Ectodermal cell (in vitro differentiated cells): ENCODE measurements around the gene PPARA.
"Not testable (repeated sequence)": the region's sequence is repeated elsewhere in the genome, so short reads cannot be mapped to it uniquely, and the experiment has no call there.

Source experiments
- H3K27ac ChIP-seq: 2 replicates; pipeline ENCODE4 v1.7.0; 2013; ENCODE audit warnings: mild to moderate bottlenecking, low read depth, low read length; ENCODE audit not compliant: insufficient read depth, poor library complexity, severe bottlenecking
- H3K27me3 ChIP-seq: 2 replicates; pipeline ENCODE4 v1.7.0; 2013; ENCODE audit warnings: mild to moderate bottlenecking, low read length; ENCODE audit not compliant: insufficient read depth, control insufficient read depth, poor library complexity, severe bottlenecking
- H3K36me3 ChIP-seq: one replicate; pipeline ENCODE4 v1.7.0; 2013; ENCODE audit warnings: low read length; ENCODE audit not compliant: control insufficient read depth, insufficient read depth
- H3K4me1 ChIP-seq: one replicate; pipeline ENCODE4 v1.7.0; 2013; ENCODE audit warnings: low read length; ENCODE audit not compliant: control insufficient read depth, insufficient read depth
- H3K4me3 ChIP-seq: 2 replicates; pipeline ENCODE4 v1.7.0; 2013; ENCODE audit warnings: low read depth, low read length, control low read depth; ENCODE audit not compliant: insufficient read depth
- H3K9me3 ChIP-seq: 2 replicates; pipeline ENCODE4 v1.7.0; 2013; ENCODE audit warnings: mild to moderate bottlenecking, low read length, moderate library complexity; ENCODE audit not compliant: control insufficient read depth
- WGBS, 2 experiments: methylation state at CpG; one replicate each; pipeline ENCODE4 v1.1.7; 2013; ENCODE audit warnings: missing lambda C conversion rate in 2 of 2; 5-methylcytosine and 5-hydroxymethylcytosine counted together

The PPARA gene

DNA sequence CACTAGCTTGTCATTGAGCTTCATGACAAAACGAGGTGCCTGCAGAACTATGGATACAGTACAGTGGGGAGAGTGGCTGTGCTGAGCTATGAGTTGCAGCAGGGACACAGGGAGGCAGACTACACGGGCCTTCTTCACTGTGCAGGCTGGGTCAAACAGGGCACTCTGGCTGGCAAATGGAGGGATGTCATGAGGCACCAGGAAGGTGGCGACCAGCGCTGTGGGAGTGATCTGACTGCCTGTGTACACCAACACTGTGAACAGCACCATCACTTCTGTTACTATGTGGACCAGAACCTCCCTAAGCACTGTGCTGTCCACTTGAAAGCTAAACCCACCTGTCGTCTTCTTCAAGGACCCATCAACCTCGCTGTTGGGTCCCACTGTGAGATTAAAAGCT, 109.7 kb downstream of the PPARA start:
- Histone ChIP-seq H3K4me1 (no peaks in the 10 kb centered on the region), H3K36me3 (no peaks in the 10 kb centered on the region), H3K4me3 (no peak overlapping the region), H3K27ac (no peak overlapping the region), H3K9me3 (peaks cover 3% of the 10 kb centered on the region), H3K27me3 (peaks cover 79% of the 10 kb centered on the region)
- 78% methylated on average over 6 of the region's 6 CpGs for WGBS, 2 experiments

DNA sequence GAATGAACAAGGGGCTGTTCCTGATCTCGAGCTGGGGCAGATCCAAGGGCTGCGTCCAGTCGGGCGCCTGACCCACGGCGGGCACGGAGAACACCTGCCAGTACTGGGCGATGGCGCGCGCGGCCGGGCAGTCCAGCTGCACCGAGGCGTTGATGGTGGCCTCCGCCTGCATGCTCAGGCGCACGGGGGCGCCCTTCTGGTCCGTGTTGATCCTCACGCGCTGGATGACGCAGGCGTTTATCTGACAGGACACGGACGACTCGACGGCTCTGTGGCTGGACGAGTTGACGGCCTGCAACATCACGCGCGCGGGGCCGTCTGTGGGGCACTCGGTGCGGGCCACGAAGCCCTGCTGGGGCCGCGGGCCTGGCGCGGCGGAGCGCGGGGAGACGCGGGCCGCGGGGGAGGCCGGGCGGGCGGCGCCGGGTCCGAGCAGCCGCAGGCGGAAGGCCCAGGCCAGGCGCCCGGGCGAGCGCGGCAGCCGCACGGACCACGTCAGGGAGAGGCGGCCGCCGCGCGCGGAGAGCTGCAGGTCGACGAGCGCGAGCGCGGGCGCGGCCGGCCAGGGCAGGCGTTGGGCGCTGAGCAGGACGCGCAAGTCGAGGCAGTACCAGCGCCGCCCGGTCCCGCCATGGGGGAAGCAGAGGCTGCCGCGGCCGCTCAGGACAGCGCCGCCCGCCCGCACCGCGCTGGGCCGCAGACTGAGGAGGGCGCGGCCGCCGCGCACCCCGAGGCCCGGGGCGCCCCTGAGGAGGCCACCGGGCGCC, 112.3 kb downstream of the PPARA start:
- Histone ChIP-seq H3K27me3 (peaks cover 93% of the 10 kb centered on the region), H3K4me3 (no peak overlapping the region), H3K36me3 (no peaks in the 10 kb centered on the region), H3K4me1 (peaks cover 3% of the 10 kb centered on the region), H3K9me3 (peaks cover 3% of the 10 kb centered on the region), H3K27ac (no peak overlapping the region)
- 11 to 13% methylated on average over 109 of the region's 109 CpGs for WGBS, 2 experiments

DNA sequence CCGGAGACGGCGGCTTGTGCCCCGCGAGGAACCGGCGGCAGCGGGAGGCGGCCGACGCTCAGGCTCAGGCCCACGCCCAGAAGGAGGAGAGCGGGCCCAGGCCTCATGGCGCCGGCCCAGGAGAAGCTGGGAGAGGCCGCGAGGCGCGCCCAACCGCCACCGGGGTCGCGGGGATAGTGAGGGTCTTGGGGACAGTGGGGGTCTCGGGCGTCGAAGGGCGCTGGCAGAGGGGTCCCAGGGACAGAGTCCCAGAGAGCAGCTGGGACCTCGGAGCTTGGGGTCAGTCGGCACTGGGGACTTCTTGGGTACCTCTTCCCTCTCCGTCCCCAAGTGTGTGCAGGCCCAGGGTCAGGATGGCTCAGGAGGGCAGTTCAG, 112.9 kb downstream of the PPARA start, which contains the start of gene PKDREJ:
PKDREJ (minus strand) TSS at position 128 of the 375 bp plus-strand sequence; CDS start at position 107, 21 bp downstream.
- no peaks in the 10 kb centered on the region for H3K36me3 ChIP-seq
- peaks cover 3% of the 10 kb centered on the region for H3K9me3 ChIP-seq
- WGBS, 2 experiments, result 59% methylated on average over 30 of the region's 30 CpGs
- peaks cover 3% of the 10 kb centered on the region for H3K4me1 ChIP-seq
- peaks cover 87% of the 10 kb centered on the region for H3K27me3 ChIP-seq
- no peak within 1 kb of the TSS for H3K4me3 ChIP-seq
- H3K27ac ChIP-seq, result no peak within 1 kb of the TSS

DNA sequence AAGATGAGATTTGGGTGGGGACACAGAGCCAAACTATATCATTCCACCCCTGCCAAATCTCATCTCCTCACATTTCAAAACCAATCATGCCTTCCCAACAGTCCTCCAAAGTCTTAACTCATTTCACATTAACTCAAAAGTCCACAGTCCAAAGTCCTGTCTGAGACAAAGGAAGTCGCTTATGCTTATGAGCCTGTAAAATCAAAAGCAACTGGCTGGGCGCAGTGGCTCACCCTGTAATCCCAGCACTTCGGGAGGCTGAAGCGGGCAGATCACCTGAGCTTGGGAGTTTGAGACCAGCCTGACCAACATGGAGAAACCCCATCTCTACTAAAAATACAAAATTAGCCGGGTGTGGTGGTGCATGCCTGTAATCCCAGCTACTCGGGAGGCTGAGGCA, 114.2 kb downstream of the PPARA start:
- H3K9me3 ChIP-seq, H3K27ac ChIP-seq, H3K4me1 ChIP-seq, H3K4me3 ChIP-seq, H3K36me3 ChIP-seq: not testable (repeated sequence)
- H3K27me3 ChIP-seq, result peaks cover 74% of the 10 kb centered on the region
- WGBS, 2 experiments, result 79 to 91% methylated on average over 6 of the region's 6 CpGs

DNA sequence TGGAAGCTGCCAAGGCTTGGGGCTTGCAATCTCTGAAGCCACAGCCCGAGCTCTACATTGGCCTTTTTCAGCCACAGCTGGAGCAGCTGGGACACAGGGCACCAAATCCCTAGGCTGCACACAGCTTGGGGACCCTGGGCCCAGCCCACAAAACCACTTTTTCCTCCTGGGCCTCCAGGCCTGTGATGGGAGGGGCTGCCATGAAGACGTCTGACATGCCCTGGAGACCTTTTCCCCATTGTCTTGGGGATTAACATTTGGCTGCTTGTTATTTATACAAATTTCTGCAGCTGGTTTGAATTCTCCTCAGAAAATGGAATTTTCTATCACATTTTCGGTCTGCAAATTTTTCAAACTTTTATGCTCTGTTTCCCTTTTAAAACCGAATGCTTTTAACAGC, 115.3 kb downstream of the PPARA start:
- peaks cover 63% of the 10 kb centered on the region for H3K27me3 ChIP-seq
- not testable (repeated sequence) for H3K4me3 ChIP-seq, H3K27ac ChIP-seq, H3K36me3 ChIP-seq, H3K9me3 ChIP-seq, H3K4me1 ChIP-seq
- WGBS, 2 experiments, result 83 to 85% methylated on average over 4 of the region's 4 CpGs

DNA sequence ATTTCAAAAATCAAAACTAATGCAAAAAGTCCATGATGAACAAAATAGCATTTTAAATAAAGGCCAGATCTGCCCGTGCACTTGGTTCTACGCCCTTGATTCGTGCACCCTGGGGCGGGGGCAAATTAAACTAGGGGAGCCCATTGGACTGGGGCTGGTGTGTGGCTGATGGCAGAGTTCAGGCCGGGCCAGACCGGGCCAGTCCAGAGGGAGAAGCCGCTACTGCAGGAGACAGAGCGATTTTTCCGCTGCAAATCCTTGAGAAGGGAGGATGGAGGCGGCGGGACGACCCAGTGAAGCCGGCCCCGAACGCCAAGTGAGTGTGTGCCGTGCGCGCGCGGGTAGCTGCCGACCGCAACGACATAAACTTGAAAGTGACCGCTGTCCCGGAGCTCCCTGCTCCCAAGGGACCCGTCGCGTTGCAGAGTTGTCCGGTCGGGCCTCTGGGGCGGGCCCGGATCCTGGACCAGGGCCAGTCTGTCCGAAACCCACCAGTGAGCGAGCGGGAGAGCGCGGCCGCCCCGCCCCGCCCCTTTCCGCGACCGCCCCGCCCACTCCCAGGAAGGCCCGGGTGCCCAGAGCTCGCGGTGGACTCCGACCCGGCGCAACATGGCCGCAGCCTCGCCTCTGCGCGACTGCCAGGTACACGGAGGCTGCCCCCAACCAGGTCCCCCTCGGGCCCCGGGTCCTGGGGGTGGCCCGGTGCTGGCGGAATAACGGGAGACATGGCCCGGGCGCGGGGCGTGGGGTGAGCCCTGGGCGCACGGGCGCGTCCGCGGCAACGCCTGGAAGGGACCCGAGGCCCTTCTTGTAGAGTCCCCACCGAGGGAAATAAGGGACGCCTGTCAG, 117.3 kb downstream of the PPARA start, which contains the start of gene TTC38:
TTC38 (plus strand) TSS at position 578 of the 849 bp plus-strand sequence; CDS start at position 610, 32 bp downstream.
- peaks cover 43% of the 10 kb centered on the region for H3K27me3 ChIP-seq
- H3K4me1 ChIP-seq, result peaks cover 3% of the 10 kb centered on the region
- no peak within 1 kb of the TSS for H3K27ac ChIP-seq
- H3K4me3 ChIP-seq, result peak within 1 kb of the TSS; percentile 51
- WGBS, 2 experiments, result 4% methylated on average over 74 of the region's 74 CpGs
- H3K9me3 ChIP-seq, result peaks cover 3% of the 10 kb centered on the region
- H3K36me3 ChIP-seq, result no peaks in the 10 kb centered on the region

DNA sequence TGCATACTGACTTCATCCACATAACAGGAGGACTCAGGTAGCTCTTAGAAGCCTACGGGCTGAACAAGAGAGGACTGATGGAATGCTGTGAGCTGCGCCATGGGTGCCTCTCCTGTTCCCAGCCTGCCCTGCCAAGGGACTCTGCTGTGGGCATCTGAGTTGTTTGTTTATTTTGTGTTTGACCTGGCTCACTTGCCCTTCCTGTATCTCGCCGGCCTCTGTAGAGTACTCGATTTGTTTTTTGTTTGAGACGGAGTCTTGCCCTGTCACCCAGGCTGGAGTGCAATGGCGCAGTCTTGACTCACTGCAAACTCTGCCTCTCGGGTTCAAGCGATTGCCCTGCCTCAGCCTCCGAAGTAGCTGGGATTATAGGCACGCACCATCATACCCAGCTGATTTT, 119.2 kb downstream of the PPARA start:
- Histone ChIP-seq H3K27me3 (peaks cover 24% of the 10 kb centered on the region), H3K27ac (no peak overlapping the region), H3K4me1 (peaks cover 3% of the 10 kb centered on the region), H3K36me3 (peaks cover 4% of the 10 kb centered on the region), H3K4me3 (no peak overlapping the region), H3K9me3 (no peaks in the 10 kb centered on the region)
- WGBS, 2 experiments, result 90 to 94% methylated on average over 11 of the region's 11 CpGs

DNA sequence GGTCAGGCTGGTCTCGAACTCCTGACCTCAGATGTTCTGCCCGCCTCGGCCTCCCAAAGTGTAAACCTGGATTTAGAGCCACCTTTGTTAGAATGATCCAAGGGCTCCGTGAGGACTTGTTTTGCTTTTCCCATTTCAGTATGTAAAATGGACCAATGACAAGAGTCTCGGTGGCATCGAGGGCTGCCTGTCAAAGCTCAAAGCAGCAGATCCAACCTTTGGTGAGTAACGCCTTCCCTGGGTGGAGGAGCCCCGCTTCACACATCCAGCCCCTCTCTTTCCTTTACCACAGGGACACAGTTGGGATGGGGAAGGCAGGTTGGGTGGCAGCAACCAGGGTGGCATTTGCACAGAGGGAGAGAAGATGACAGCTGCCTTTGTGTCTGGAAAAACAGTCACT, 121.9 kb downstream of the PPARA start:
- no peak overlapping the region for H3K4me3 ChIP-seq
- no peak overlapping the region for H3K27ac ChIP-seq
- peaks cover 4% of the 10 kb centered on the region for H3K27me3 ChIP-seq
- WGBS, 2 experiments, result 94 to 96% methylated on average over 8 of the region's 8 CpGs
- peaks cover 9% of the 10 kb centered on the region for H3K36me3 ChIP-seq
- H3K9me3 ChIP-seq, result no peaks in the 10 kb centered on the region
- peaks cover 3% of the 10 kb centered on the region for H3K4me1 ChIP-seq

DNA sequence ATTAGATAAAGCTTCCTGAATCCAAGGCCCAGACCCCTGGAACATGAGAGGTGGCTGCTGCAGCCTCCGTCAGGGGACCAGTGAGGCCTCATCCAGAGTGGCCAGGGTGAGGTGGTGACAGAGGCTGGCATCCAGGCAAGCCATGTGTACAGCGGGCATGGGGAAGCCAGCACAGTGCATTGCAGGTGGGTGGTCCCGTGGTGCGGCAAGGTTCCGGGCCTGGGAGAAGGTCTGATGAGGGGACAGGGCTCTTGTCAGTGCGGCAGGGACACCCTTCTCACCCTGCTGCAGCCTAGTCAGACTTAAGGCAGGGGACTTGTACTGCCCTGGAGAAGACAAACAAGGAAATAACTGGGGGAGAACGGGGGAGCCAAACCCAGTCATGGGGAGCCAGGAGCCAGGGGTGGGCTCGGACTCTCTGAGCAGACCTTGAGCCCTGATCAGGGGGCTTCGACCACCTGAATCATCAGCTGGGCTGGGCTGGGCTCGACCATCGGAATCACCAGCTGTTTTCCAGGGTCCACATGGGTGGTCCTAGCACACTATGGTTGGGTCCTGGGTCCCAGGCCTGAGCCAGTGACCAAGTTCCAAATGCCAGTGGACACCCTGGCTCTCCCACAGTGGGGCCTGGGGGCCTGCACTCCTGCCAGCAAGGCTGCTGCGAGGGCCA, 122.6 kb downstream of the PPARA start:
- Histone ChIP-seq H3K36me3 (peaks cover 9% of the 10 kb centered on the region), H3K9me3 (no peaks in the 10 kb centered on the region), H3K27ac (no peak overlapping the region), H3K27me3 (no peaks in the 10 kb centered on the region), H3K4me3 (no peak overlapping the region), H3K4me1 (no peaks in the 10 kb centered on the region)
- WGBS, 2 experiments, result 94 to 95% methylated on average over 12 of the region's 12 CpGs
